ENCODE results near the gene TNFSF10.
"Not testable (repeated sequence)": the region's sequence is repeated elsewhere in the genome, so short reads cannot be mapped to it uniquely, and the experiment has no call there.

Gene TNFSF10

GRCh38 chr3:172522871-172523818 is at the start of gene TNFSF10:
TNFSF10 (minus strand) TSS chr3:172523430; CDS start chr3:172523384, 46 bp downstream.
- H3K9me3 ChIP-seq (ENCODE audit: control insufficient read depth, insufficient read depth, low read length): no peaks in the 10 kb centered on the region
- H3K27ac ChIP-seq (ENCODE audit: low read length): no peak within 1 kb of the TSS
- no CpG with 5 or more reads among the region's 9 CpGs for WGBS (ENCODE audit: insufficient coverage, insufficient read length)
- H3K4me3 ChIP-seq (ENCODE audit: low read length): no peak within 1 kb of the TSS
- no peaks in the 10 kb centered on the region for H3K27me3 ChIP-seq (ENCODE audit: control insufficient read depth, insufficient read depth, low read length)
- H3K36me3 ChIP-seq (ENCODE audit: control insufficient read depth, insufficient read depth, low read length): no peaks in the 10 kb centered on the region
- H3K4me1 ChIP-seq (ENCODE audit: control insufficient read depth, insufficient read depth, low read length): no peaks in the 10 kb centered on the region
- no peak for DNase-seq (ENCODE audit: low read depth, low spot score)

GRCh38 chr3:172569128-172570008 is 46.1 kb upstream of the TNFSF10 start:
- Histone ChIP-seq H3K27me3 (ENCODE audit: control insufficient read depth, insufficient read depth, low read length) (no peaks in the 10 kb centered on the region), H3K27ac (ENCODE audit: low read length) (no peak overlapping the region), H3K4me3 (ENCODE audit: low read length) (no peak overlapping the region), H3K9me3 (ENCODE audit: control insufficient read depth, insufficient read depth, low read length) (no peaks in the 10 kb centered on the region), H3K36me3 (ENCODE audit: control insufficient read depth, insufficient read depth, low read length) (no peaks in the 10 kb centered on the region), H3K4me1 (ENCODE audit: control insufficient read depth, insufficient read depth, low read length) (no peaks in the 10 kb centered on the region)
- no CpG with 5 or more reads among the region's 4 CpGs for WGBS (ENCODE audit: insufficient coverage, insufficient read length)
- DNase-seq (ENCODE audit: low read depth, low spot score): no peak

- H3K36me3 ChIP-seq (ENCODE audit: control insufficient read depth, insufficient read depth, low read length): no peaks in the 10 kb centered on the region
- H3K4me1 ChIP-seq (ENCODE audit: control insufficient read depth, insufficient read depth, low read length): no peaks in the 10 kb centered on the region
- no peak overlapping the region for H3K4me3 ChIP-seq (ENCODE audit: low read length)
- no CpG with 5 or more reads among the region's 2 CpGs for WGBS (ENCODE audit: insufficient coverage, insufficient read length)
- no peaks in the 10 kb centered on the region for H3K9me3 ChIP-seq (ENCODE audit: control insufficient read depth, insufficient read depth, low read length)
- no peak for DNase-seq (ENCODE audit: low read depth, low spot score)
- H3K27ac ChIP-seq (ENCODE audit: low read length): no peak overlapping the region
- H3K27me3 ChIP-seq (ENCODE audit: control insufficient read depth, insufficient read depth, low read length): no peaks in the 10 kb centered on the region
Measured at GRCh38 chr3:172568701-172569100, 45.5 kb upstream of the TNFSF10 start.

GRCh38 chr3:172566785-172567184 is 43.6 kb upstream of the TNFSF10 start:
- not testable (repeated sequence) for H3K27me3 ChIP-seq (ENCODE audit: control insufficient read depth, insufficient read depth, low read length); H3K27ac ChIP-seq (ENCODE audit: low read length); DNase-seq (ENCODE audit: low read depth, low spot score); H3K9me3 ChIP-seq (ENCODE audit: control insufficient read depth, insufficient read depth, low read length); H3K4me1 ChIP-seq (ENCODE audit: control insufficient read depth, insufficient read depth, low read length); H3K36me3 ChIP-seq (ENCODE audit: control insufficient read depth, insufficient read depth, low read length); H3K4me3 ChIP-seq (ENCODE audit: low read length)
- no CpG with 5 or more reads among the region's 2 CpGs for WGBS (ENCODE audit: insufficient coverage, insufficient read length)

GRCh38 chr3:172564499-172564898 is 41.3 kb upstream of the TNFSF10 start:
- DNase-seq (ENCODE audit: low read depth, low spot score): no peak
- no peaks in the 10 kb centered on the region for H3K4me1 ChIP-seq (ENCODE audit: control insufficient read depth, insufficient read depth, low read length)
- no peak overlapping the region for H3K4me3 ChIP-seq (ENCODE audit: low read length)
- no peaks in the 10 kb centered on the region for H3K9me3 ChIP-seq (ENCODE audit: control insufficient read depth, insufficient read depth, low read length)
- no peaks in the 10 kb centered on the region for H3K27me3 ChIP-seq (ENCODE audit: control insufficient read depth, insufficient read depth, low read length)
- no peaks in the 10 kb centered on the region for H3K36me3 ChIP-seq (ENCODE audit: control insufficient read depth, insufficient read depth, low read length)
- no CpG with 5 or more reads among the region's 5 CpGs for WGBS (ENCODE audit: insufficient coverage, insufficient read length)
- H3K27ac ChIP-seq (ENCODE audit: low read length): no peak overlapping the region

GRCh38 chr3:172562871-172563865 is 39.9 kb upstream of the TNFSF10 start:
- no peak overlapping the region for H3K4me3 ChIP-seq (ENCODE audit: low read length)

GRCh38 chr3:172561897-172562640 is 38.8 kb upstream of the TNFSF10 start:
- WGBS (ENCODE audit: insufficient coverage, insufficient read length): no CpG with 5 or more reads among the region's 12 CpGs
- Histone ChIP-seq H3K36me3 (ENCODE audit: control insufficient read depth, insufficient read depth, low read length) (no peaks in the 10 kb centered on the region), H3K27me3 (ENCODE audit: control insufficient read depth, insufficient read depth, low read length) (no peaks in the 10 kb centered on the region), H3K4me1 (ENCODE audit: control insufficient read depth, insufficient read depth, low read length) (no peaks in the 10 kb centered on the region), H3K4me3 (ENCODE audit: low read length) (no peak overlapping the region), H3K9me3 (ENCODE audit: control insufficient read depth, insufficient read depth, low read length) (no peaks in the 10 kb centered on the region), H3K27ac (ENCODE audit: low read length) (no peak overlapping the region)
- no peak for DNase-seq (ENCODE audit: low read depth, low spot score)

More at GRCh38 chr3:172562871-172563865, 39.9 kb upstream of the TNFSF10 start:
- Histone ChIP-seq H3K27ac (ENCODE audit: low read length) (no peak overlapping the region), H3K27me3 (ENCODE audit: control insufficient read depth, insufficient read depth, low read length) (no peaks in the 10 kb centered on the region), H3K9me3 (ENCODE audit: control insufficient read depth, insufficient read depth, low read length) (no peaks in the 10 kb centered on the region), H3K4me1 (ENCODE audit: control insufficient read depth, insufficient read depth, low read length) (no peaks in the 10 kb centered on the region), H3K36me3 (ENCODE audit: control insufficient read depth, insufficient read depth, low read length) (no peaks in the 10 kb centered on the region)
- WGBS (ENCODE audit: insufficient coverage, insufficient read length): no CpG with 5 or more reads among the region's 8 CpGs
- no peak for DNase-seq (ENCODE audit: low read depth, low spot score)

GRCh38 chr3:172560586-172560985 is 37.4 kb upstream of the TNFSF10 start:
- no peak for DNase-seq (ENCODE audit: low read depth, low spot score)
- Histone ChIP-seq H3K27ac (ENCODE audit: low read length) (no peak overlapping the region), H3K4me3 (ENCODE audit: low read length) (no peak overlapping the region), H3K4me1 (ENCODE audit: control insufficient read depth, insufficient read depth, low read length) (no peaks in the 10 kb centered on the region), H3K27me3 (ENCODE audit: control insufficient read depth, insufficient read depth, low read length) (no peaks in the 10 kb centered on the region), H3K9me3 (ENCODE audit: control insufficient read depth, insufficient read depth, low read length) (no peaks in the 10 kb centered on the region), H3K36me3 (ENCODE audit: control insufficient read depth, insufficient read depth, low read length) (no peaks in the 10 kb centered on the region)
- WGBS (ENCODE audit: insufficient coverage, insufficient read length): no CpG with 5 or more reads among the region's 1 CpG

GRCh38 chr3:172560026-172560425 is 36.8 kb upstream of the TNFSF10 start:
- no peaks in the 10 kb centered on the region for H3K9me3 ChIP-seq (ENCODE audit: control insufficient read depth, insufficient read depth, low read length)
- no peaks in the 10 kb centered on the region for H3K4me1 ChIP-seq (ENCODE audit: control insufficient read depth, insufficient read depth, low read length)
- no CpG with 5 or more reads among the region's 4 CpGs for WGBS (ENCODE audit: insufficient coverage, insufficient read length)
- H3K27ac ChIP-seq (ENCODE audit: low read length): no peak overlapping the region
- no peaks in the 10 kb centered on the region for H3K36me3 ChIP-seq (ENCODE audit: control insufficient read depth, insufficient read depth, low read length)
- no peaks in the 10 kb centered on the region for H3K27me3 ChIP-seq (ENCODE audit: control insufficient read depth, insufficient read depth, low read length)
- no peak for DNase-seq (ENCODE audit: low read depth, low spot score)
- no peak overlapping the region for H3K4me3 ChIP-seq (ENCODE audit: low read length)
